GM03348 (cell line): Measurements from ENCODE around the gene CNTD1.

Experiments
- DNase-seq: peaks from one replicate; pipeline ENCODE4 v3.0.0; 2012; ENCODE audit warnings: low spot score

Gene CNTD1

DNA sequence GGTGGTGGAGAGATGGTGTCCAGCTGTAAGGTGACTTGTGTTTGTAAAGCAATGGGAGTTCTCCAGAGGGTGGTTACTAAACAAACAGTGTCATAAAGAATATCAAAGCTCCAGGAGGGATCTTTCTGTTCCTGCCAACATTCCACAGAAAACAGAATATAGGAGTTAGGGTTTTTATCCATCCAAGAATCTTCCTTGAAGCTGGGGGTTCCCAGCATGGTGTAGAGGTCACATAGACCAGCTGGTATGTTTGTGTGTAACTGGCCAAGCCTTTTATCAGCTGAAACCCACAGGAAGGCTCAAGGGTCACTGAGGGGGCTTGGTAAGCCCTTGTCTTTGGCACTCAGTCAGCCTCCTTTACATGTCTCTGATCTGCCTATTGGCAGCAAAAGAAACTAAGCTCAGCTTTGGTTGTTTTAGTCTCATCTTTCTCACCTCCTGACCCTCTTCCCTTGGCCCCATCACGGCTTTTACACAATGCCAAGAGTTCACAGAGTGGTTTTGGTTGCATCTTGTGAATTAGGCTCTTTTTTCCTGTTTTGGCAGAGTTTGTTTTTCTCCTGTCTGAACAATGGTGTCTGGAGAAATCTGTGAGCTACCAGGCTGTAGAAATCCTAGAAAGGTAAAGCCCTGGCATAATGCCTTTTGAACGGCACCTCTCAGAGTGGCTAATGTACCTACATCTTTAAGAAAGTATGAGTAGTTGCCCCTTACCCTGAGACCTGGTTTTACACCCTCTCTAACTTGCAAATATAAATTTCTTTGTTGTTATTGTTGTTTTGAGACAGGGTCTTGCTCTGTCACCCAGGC lies 4.6 kb downstream of the CNTD1 start:
- no peak for DNase-seq

GRCh38 chr17:42804918-42805367 lies 6.3 kb downstream of the CNTD1 start:
- no peak for DNase-seq

GRCh38 chr17:42806249-42806648 lies 7.6 kb downstream of the CNTD1 start:
- no peak for DNase-seq

DNA sequence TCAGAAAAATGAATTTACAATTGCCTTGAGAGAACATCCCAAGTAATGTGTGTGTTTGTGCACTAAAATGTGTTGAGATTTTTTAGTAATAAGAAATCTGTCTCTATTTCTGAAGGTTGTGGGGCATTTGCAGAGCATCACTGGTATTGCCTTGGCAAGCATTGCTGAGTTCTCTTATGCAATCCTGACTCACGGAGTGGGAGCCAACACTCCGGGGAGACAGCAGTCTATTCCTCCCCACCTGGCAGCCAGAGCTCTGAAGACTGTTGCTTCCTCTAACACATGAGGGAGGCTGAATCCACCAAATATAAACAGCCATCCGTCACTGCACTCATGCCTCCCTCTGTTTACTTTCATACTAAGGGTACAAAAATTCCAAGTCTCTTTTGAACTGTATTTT lies 10.6 kb downstream of the CNTD1 start:
- peak; percentile 92 for DNase-seq

GRCh38 chr17:42814633-42815399 lies 16.2 kb downstream of the CNTD1 start:
- DNase-seq, result peak; percentile 79

- no peak for DNase-seq
Observed at GRCh38 chr17:42817866-42818265, 19.2 kb downstream of the CNTD1 start.

DNA sequence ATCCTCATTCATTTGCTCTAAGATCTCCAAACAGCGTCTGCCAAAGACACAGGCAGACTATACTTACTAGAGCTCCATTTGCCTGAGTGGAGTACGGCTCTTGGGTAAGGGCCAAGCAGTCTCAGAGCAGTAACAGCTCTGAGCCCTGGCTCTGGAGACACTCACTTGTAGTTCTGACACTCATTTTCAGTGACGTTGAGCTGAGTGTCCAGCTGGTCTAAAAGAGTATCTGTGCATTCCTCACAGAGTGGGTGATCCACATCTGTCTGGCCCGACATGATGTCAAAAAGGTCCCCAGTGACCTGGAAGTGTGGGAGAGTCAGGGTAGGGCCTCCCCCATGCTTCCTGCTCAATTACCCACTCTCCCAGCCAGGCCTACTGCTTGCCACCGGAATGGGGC lies 19.7 kb downstream of the CNTD1 start:
- no peak for DNase-seq

DNA sequence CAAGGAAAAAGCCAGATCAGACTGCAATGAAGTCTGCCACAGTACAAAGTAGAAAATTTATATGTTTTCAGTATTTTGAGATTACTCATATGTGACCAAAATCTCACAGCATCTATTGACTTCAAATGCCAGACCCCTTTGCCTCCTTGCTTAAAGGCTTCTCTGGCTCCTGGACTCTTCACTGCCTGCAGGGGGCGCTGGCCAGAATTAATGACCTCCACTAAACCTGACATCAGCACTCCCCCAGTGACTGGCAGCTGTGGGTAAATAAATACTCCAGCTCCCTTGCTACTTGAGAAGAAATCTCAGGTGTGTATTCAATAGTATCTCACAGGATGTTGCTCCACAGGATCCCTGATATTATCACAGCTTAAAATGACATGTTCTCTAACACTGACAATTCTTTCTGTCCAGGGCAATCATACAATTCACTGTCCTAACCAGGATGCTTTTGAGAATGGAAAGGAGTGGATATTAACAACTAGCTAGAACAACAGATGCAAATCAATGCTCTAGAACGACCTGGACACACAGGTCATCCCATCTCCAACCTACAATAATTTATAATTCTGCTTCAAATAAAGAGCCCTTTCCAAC lies 21.4 kb downstream of the CNTD1 start:
- peak; percentile 59 for DNase-seq

- no peak for DNase-seq
Observed at GRCh38 chr17:42821176-42821575, 22.5 kb downstream of the CNTD1 start.

GRCh38 chr17:42827472-42827871 lies 28.8 kb downstream of the CNTD1 start:
- no peak for DNase-seq

DNA sequence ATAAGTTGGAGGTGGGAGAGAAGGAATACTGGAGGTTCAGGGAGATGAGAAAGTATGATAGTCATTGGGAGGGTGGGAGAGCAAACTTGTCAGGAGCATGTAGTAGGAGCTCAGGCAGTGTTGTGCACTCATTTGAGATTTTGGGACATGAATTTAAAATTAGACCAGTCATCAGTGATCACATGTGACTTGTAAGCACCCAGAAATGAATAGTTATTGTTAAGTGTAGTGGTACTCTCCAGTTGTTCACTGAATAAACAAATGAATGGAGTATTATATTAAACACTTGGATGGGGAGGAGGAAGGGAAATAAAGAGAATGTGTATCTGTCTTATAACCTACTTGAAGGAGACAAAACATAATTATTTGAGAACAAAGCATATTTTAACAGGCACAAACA lies 32.3 kb downstream of the CNTD1 start:
- no peak for DNase-seq

- DNase-seq, result no peak
Observed at GRCh38 chr17:42832213-42832933, 33.7 kb downstream of the CNTD1 start.

DNA sequence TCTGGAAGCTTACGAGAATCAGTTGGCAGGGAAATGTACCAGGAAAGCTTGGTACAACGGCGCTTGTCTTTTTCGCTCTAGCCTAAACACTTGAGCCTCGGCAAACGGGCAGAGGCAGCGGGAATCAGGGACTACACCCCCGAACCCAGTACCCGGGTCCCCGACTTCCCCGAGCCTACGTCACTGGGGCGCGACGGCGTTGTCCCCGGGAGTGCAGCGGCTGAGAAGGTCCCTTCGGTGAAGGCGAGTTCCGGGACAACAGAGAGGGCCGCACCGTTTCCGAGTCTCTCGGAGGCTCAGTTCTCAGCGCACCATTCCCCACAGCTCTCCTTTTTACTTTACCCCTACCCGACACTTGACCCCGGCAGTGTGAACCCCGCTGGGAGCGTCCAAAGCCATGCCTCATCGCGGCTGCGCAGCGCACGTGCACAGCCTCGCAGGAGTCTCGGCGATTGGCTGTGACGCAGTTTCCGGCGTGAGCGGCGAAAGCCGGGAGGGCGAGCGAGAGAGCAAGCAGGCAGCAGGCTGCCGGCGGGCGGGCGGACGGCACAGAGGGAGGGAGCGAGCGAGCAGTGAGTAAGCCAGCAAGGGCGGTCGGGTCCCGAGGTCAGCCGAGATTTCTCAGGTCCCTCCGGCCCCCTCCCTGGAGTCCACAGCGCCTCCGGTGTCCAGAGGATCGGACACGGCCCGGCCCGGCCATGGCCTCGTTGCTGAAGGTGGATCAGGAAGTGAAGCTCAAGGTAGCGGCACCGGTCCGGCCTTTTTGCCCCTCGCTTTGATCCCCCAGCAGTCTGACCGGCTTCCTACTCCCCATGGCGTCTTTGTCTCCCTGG lies 34.5 kb downstream of the CNTD1 start, which contains the start of gene PSME3:
Gene PSME3, plus strand, starts transcription at position 464 of the 833 bp plus-strand sequence. Its CDS starts 235 bp downstream, at position 699.
- DNase-seq, result peak; percentile 93

DNA sequence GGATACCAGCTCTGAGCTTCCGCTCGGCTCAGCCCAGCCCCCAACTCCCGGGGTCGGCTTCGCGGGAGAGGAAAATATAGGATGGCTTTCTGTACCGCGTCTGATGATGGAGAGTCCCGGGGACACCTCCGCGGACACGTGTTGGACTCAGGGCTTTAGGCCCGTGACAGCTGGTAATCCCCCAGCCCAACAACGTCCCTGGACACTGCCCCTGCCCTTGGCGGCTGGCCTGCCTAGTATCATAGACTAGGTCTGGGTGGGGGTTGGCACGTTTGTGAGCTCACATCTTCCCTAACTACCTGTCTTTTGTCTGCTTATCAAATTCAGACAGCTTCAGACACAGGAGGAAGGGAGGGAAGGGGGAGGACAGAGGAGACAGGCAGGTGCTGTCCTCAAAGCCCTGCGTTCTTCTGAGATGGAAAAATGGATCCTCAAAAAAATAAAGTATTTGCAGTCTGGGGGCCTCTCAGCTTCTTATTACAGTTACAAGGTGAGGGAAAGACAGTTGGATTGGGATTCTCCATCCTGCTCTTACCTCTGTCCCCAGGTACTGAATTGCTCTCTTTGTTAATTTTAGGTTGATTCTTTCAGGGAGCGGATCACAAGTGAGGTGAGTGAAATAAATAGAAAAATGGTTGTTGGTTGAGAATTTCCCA lies 35.2 kb downstream of the CNTD1 start:
- no peak for DNase-seq

DNA sequence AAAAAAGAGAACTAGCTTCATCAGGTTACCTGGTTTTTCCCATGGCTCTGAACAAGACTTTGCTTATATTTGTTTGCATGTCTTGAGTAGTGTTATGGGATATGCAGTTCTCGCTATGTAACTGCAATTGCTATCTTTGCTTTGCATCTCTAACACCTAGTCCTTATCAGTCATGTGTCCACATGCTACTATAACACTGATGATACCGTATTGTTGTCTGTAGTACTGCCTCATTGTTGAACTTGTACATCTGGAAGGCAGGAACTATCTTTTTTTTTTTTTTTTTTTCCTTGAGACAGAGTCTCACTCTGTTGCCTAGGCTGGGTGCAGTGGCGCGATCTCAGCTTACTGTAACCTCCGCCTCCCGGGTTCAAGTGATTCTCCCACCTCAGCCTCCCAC lies 37.1 kb downstream of the CNTD1 start:
- no peak for DNase-seq

DNA sequence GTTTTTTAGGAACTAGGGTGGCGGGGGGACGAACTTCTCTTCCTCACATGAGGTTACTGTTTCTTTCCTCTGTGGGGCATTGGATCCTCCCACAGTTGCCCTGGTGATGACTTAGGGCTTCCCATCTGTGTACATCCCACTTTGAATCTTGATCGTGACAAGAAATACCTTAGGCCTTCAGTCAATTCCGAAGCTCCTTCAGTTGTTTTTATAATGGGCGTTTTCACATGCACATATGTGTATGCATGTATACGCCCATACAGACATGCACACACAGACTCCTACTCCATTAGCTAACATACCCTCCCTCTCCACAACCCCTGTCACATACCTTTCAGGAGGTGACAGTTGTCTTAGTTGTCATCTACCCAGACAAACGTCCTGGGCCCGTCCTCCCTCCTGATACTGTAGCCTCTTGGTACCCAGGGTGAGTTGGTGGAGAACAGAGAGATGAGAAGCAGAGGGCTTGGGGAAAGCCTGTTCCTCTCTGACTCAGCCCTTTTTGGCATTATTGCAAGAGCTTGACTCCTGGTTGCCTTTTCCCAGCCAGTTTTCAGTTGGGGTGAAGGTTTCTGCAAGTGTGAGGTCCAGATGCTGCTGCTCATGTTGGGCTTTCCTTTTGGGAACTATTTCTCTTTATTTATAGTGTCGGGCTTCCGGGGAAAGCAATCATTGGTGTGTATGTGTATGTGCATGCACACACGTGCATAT lies 43.5 kb downstream of the CNTD1 start:
- DNase-seq, result no peak

DNA sequence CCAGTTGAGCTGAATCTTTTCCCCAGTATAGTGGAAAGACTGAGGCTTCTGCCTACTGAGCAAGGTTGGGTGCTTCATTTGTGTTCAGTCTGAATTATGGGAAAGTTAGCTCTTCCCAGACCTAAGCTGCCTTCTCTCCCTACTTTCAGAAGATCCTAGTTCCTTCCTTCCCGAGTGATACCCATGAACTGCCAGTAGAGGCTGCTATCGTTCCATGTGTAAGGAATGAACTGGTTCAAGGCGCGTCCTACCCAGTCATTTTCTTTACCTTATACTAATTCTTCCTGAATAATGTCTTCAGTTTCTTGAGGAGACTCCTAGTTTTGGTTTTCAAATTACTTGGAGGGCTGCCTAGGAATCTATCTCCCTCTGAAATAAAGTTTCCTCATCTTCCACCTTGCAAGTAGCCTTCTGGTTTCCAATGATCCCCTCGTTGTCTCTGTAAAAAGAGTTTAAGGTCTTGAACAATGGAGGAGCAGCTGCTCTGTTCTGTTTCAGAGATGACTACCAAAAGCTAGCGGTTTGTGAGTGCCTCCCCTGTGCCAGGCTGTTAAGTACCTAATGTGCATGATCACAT lies 44.8 kb downstream of the CNTD1 start:
- peak; percentile 86 for DNase-seq

GRCh38 chr17:42844271-42844670 lies 45.6 kb downstream of the CNTD1 start, which contains the start of gene AOC2:
TSS of gene AOC2 (plus strand) at chr17:42844580. CDS start at chr17:42844627, 47 bp downstream.
- no peak for DNase-seq

DNA sequence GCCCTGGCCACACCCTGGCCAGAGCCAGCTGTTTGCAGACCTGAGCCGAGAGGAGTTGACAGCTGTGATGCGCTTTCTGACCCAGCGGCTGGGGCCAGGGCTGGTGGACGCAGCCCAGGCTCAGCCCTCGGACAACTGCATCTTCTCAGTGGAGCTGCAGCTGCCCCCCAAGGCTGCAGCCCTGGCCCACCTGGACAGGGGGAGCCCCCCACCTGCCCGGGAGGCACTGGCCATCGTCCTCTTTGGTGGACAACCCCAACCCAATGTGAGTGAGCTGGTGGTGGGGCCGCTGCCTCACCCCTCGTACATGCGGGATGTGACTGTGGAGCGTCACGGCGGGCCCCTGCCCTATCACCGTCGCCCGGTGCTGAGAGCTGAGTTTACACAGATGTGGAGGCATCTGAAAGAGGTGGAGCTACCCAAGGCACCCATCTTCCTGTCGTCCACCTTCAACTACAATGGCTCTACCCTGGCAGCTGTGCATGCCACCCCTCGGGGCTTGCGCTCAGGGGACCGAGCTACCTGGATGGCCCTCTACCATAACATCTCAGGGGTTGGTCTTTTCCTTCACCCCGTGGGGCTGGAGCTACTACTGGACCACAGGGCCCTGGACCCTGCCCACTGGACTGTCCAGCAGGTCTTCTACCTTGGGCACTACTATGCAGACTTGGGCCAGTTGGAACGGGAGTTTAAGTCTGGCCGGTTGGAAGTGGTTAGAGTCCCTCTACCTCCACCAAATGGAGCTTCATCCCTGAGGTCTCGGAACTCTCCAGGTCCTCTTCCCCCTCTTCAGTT lies 46.3 kb downstream of the CNTD1 start:
- no peak for DNase-seq
